ENCODE measurements around the gene RPP25L.

The RPP25L gene

GRCh38 chr9:34627716-34628655 is 16.1 kb upstream of the RPP25L start:
- peaks cover 9% of the 10 kb centered on the region for H3K4me1 ChIP-seq (ENCODE audit: control insufficient read depth, insufficient read depth, low read length)
- H3K9ac ChIP-seq (ENCODE audit: low read length), result no peak overlapping the region
- H3K36me3 ChIP-seq (ENCODE audit: control insufficient read depth, insufficient read depth, low read length), result no peaks in the 10 kb centered on the region
- H3K4me3 ChIP-seq (ENCODE audit: low read depth, low read length), result peak overlapping the region; percentile 64
- H3K9me3 ChIP-seq (ENCODE audit: control insufficient read depth, insufficient read depth, low read depth, low read length), result no peaks in the 10 kb centered on the region
- peaks cover 100% of the 10 kb centered on the region for H3K27me3 ChIP-seq (ENCODE audit: control insufficient read depth, insufficient read depth, low read length)
- H3K27ac ChIP-seq (ENCODE audit: low read depth, low read length), result no peak overlapping the region

GRCh38 chr9:34625186-34625486 is 13.2 kb upstream of the RPP25L start:
- no peak overlapping the region for H3K27ac ChIP-seq (ENCODE audit: low read depth, low read length)
- peaks cover 9% of the 10 kb centered on the region for H3K4me1 ChIP-seq (ENCODE audit: control insufficient read depth, insufficient read depth, low read length)
- H3K27me3 ChIP-seq (ENCODE audit: control insufficient read depth, insufficient read depth, low read length), result peaks cover 86% of the 10 kb centered on the region
- H3K36me3 ChIP-seq (ENCODE audit: control insufficient read depth, insufficient read depth, low read length), result no peaks in the 10 kb centered on the region
- H3K4me3 ChIP-seq (ENCODE audit: low read depth, low read length), result no peak overlapping the region
- no peak overlapping the region for H3K9ac ChIP-seq (ENCODE audit: low read length)
- no peaks in the 10 kb centered on the region for H3K9me3 ChIP-seq (ENCODE audit: control insufficient read depth, insufficient read depth, low read depth, low read length)

- Histone ChIP-seq H3K9me3 (ENCODE audit: control insufficient read depth, insufficient read depth, low read depth, low read length) (no peaks in the 10 kb centered on the region), H3K4me3 (ENCODE audit: low read depth, low read length) (peak overlapping the region; percentile 39), H3K4me1 (ENCODE audit: control insufficient read depth, insufficient read depth, low read length) (peaks cover 9% of the 10 kb centered on the region), H3K27me3 (ENCODE audit: control insufficient read depth, insufficient read depth, low read length) (peaks cover 81% of the 10 kb centered on the region), H3K9ac (ENCODE audit: low read length) (peak overlapping the region; percentile 17), H3K27ac (ENCODE audit: low read depth, low read length) (no peak overlapping the region), H3K36me3 (ENCODE audit: control insufficient read depth, insufficient read depth, low read length) (no peaks in the 10 kb centered on the region)
Measured at GRCh38 chr9:34624475-34625185, 12.7 kb upstream of the RPP25L start.

- peak overlapping the region; percentile 22; the same call in 1 of the 2 replicates for H3K4me3 ChIP-seq (ENCODE audit: low read depth, low read length)
- H3K27ac ChIP-seq (ENCODE audit: low read depth, low read length), result no peak overlapping the region
- H3K9ac ChIP-seq (ENCODE audit: low read length), result no peak overlapping the region
- H3K9me3 ChIP-seq (ENCODE audit: control insufficient read depth, insufficient read depth, low read depth, low read length), result no peaks in the 10 kb centered on the region
- H3K27me3 ChIP-seq (ENCODE audit: control insufficient read depth, insufficient read depth, low read length), result peaks cover 70% of the 10 kb centered on the region
- peaks cover 5% of the 10 kb centered on the region for H3K4me1 ChIP-seq (ENCODE audit: control insufficient read depth, insufficient read depth, low read length)
- H3K36me3 ChIP-seq (ENCODE audit: control insufficient read depth, insufficient read depth, low read length), result no peaks in the 10 kb centered on the region
Measured at GRCh38 chr9:34623374-34624235, 11.7 kb upstream of the RPP25L start.

- Histone ChIP-seq H3K9ac (ENCODE audit: low read length) (peak within 1 kb of the TSS; percentile 54), H3K4me1 (ENCODE audit: control insufficient read depth, insufficient read depth, low read length) (no peaks in the 10 kb centered on the region; the same call in 1 of the 2 replicates), H3K27me3 (ENCODE audit: control insufficient read depth, insufficient read depth, low read length) (peaks cover 38% of the 10 kb centered on the region), H3K4me3 (ENCODE audit: low read depth, low read length) (peak within 1 kb of the TSS; percentile 73), H3K27ac (ENCODE audit: low read depth, low read length) (no peak within 1 kb of the TSS), H3K36me3 (ENCODE audit: control insufficient read depth, insufficient read depth, low read length) (no peaks in the 10 kb centered on the region; the same call in 1 of the 2 replicates), H3K9me3 (ENCODE audit: control insufficient read depth, insufficient read depth, low read depth, low read length) (no peaks in the 10 kb centered on the region)
Measured at GRCh38 chr9:34620061-34620994, 8.4 kb upstream of the RPP25L start, which contains the start of gene DCTN3. Gene DCTN3 (minus strand): TSS chr9:34620495. CDS start chr9:34620464, 31 bp downstream.

- Histone ChIP-seq H3K9ac (ENCODE audit: low read length) (no peak overlapping the region), H3K27ac (ENCODE audit: low read depth, low read length) (no peak overlapping the region), H3K36me3 (ENCODE audit: control insufficient read depth, insufficient read depth, low read length) (no peaks in the 10 kb centered on the region; the same call in 1 of the 2 replicates), H3K4me1 (ENCODE audit: control insufficient read depth, insufficient read depth, low read length) (peaks cover 16% of the 10 kb centered on the region), H3K4me3 (ENCODE audit: low read depth, low read length) (no peak overlapping the region), H3K9me3 (ENCODE audit: control insufficient read depth, insufficient read depth, low read depth, low read length) (no peaks in the 10 kb centered on the region), H3K27me3 (ENCODE audit: control insufficient read depth, insufficient read depth, low read length) (no peaks in the 10 kb centered on the region; the same call in 1 of the 2 replicates)
Measured at GRCh38 chr9:34615132-34615531, 3.2 kb upstream of the RPP25L start.

GRCh38 chr9:34612788-34613390 is 992 bp upstream of the RPP25L start:
- H3K4me3 ChIP-seq (ENCODE audit: low read depth, low read length), result peak overlapping the region; percentile 95
- H3K36me3 ChIP-seq (ENCODE audit: control insufficient read depth, insufficient read depth, low read length), result no peaks in the 10 kb centered on the region; the same call in 1 of the 2 replicates
- no peaks in the 10 kb centered on the region; the same call in 1 of the 2 replicates for H3K27me3 ChIP-seq (ENCODE audit: control insufficient read depth, insufficient read depth, low read length)
- H3K9me3 ChIP-seq (ENCODE audit: control insufficient read depth, insufficient read depth, low read depth, low read length), result no peaks in the 10 kb centered on the region
- H3K4me1 ChIP-seq (ENCODE audit: control insufficient read depth, insufficient read depth, low read length), result peaks cover 16% of the 10 kb centered on the region
- peak overlapping the region; percentile 66 for H3K9ac ChIP-seq (ENCODE audit: low read length)
- H3K27ac ChIP-seq (ENCODE audit: low read depth, low read length), result no peak overlapping the region

- Histone ChIP-seq H3K4me3 (ENCODE audit: low read depth, low read length) (peak overlapping the region; percentile 95), H3K9me3 (ENCODE audit: control insufficient read depth, insufficient read depth, low read depth, low read length) (no peaks in the 10 kb centered on the region), H3K36me3 (ENCODE audit: control insufficient read depth, insufficient read depth, low read length) (no peaks in the 10 kb centered on the region), H3K27ac (ENCODE audit: low read depth, low read length) (peak overlapping the region; percentile 81), H3K4me1 (ENCODE audit: control insufficient read depth, insufficient read depth, low read length) (peaks cover 16% of the 10 kb centered on the region), H3K9ac (ENCODE audit: low read length) (peak overlapping the region; percentile 94), H3K27me3 (ENCODE audit: control insufficient read depth, insufficient read depth, low read length) (no peaks in the 10 kb centered on the region; the same call in 1 of the 2 replicates)
Measured at GRCh38 chr9:34611251-34611810, 566 bp downstream of the RPP25L start.

- Histone ChIP-seq H3K27ac (ENCODE audit: low read depth, low read length) (no peak overlapping the region), H3K9ac (ENCODE audit: low read length) (peak overlapping the region; percentile 94), H3K4me3 (ENCODE audit: low read depth, low read length) (peak overlapping the region; percentile 95), H3K27me3 (ENCODE audit: control insufficient read depth, insufficient read depth, low read length) (no peaks in the 10 kb centered on the region; the same call in none of the 2 replicates), H3K4me1 (ENCODE audit: control insufficient read depth, insufficient read depth, low read length) (peaks cover 16% of the 10 kb centered on the region), H3K36me3 (ENCODE audit: control insufficient read depth, insufficient read depth, low read length) (no peaks in the 10 kb centered on the region), H3K9me3 (ENCODE audit: control insufficient read depth, insufficient read depth, low read depth, low read length) (no peaks in the 10 kb centered on the region)
Measured at GRCh38 chr9:34610434-34611206, 1.3 kb downstream of the RPP25L start.

All from HUES6 (cell line).